ENCODE data around the gene HNRNPC.

DNA sequence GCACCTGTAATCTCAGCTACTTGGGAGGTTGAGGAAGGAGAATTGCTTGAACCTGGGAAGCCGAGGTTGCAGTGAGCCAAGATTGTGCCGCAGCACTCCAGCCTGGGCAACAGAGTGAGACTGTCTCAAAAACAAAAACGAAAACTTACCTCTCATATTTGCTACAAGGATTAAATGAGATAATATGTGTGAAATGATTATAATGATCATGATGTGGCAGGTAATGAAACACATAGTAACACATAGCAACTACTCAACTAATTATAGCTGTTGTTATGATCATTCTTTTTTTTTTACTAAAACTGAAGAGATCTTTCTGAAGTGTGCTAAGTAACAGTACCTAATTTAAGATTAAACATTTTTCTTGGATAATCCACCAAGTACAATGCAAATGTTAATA, 40.7 kb upstream of the HNRNPC start:
- TF ChIP-seq, protein P1, sequence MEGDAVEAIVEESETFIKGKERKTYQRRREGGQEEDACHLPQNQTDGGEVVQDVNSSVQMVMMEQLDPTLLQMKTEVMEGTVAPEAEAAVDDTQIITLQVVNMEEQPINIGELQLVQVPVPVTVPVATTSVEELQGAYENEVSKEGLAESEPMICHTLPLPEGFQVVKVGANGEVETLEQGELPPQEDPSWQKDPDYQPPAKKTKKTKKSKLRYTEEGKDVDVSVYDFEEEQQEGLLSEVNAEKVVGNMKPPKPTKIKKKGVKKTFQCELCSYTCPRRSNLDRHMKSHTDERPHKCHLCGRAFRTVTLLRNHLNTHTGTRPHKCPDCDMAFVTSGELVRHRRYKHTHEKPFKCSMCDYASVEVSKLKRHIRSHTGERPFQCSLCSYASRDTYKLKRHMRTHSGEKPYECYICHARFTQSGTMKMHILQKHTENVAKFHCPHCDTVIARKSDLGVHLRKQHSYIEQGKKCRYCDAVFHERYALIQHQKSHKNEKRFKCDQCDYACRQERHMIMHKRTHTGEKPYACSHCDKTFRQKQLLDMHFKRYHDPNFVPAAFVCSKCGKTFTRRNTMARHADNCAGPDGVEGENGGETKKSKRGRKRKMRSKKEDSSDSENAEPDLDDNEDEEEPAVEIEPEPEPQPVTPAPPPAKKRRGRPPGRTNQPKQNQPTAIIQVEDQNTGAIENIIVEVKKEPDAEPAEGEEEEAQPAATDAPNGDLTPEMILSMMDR (optimal IDR thresholded peaks at IDR 0.05 in 1 of 3, IDR thresholded peaks at IDR 0.05 in 1 of 3, conservative IDR thresholded peaks at IDR 0.05 in 1 of 3; ENCODE audit: extremely low read depth in 1 of 3, insufficient read depth in 2 of 3, low read length in 3 of 3) = no peak
- TF ChIP-seq EZH2 (IDR thresholded peaks at IDR 0.05; ENCODE audit: low read length) = no peak
